NCI-H187 (cell line): ENCODE results near the gene NCS1.

Experiments
- DNase-seq, 2 experiments: peaks; one replicate each; lab custom pipeline; 2025; lab: John Stamatoyannopoulos, UW

Gene NCS1

GRCh38 chr9:130176760-130177159 is 4.6 kb downstream of the NCS1 start:
- DNase-seq, result no peak

- DNase-seq, result no peak
Observed at GRCh38 chr9:130177898-130178805, 5.9 kb downstream of the NCS1 start.

GRCh38 chr9:130179331-130179907 is 7.2 kb downstream of the NCS1 start:
- no peak for DNase-seq

GRCh38 chr9:130180516-130180915 is 8.3 kb downstream of the NCS1 start:
- DNase-seq, result no peak

- DNase-seq, result no peak
Observed at GRCh38 chr9:130181678-130182380, 9.6 kb downstream of the NCS1 start.

GRCh38 chr9:130182381-130182909 is 10.2 kb downstream of the NCS1 start:
- DNase-seq, result no peak

GRCh38 chr9:130183133-130183762 is 11.0 kb downstream of the NCS1 start:
- no peak for DNase-seq

GRCh38 chr9:130185017-130185416 is 12.8 kb downstream of the NCS1 start:
- no peak for DNase-seq

- no peak for DNase-seq
Observed at GRCh38 chr9:130185490-130186031, 13.4 kb downstream of the NCS1 start.

- no peak for DNase-seq
Observed at GRCh38 chr9:130186051-130186450, 13.8 kb downstream of the NCS1 start.

GRCh38 chr9:130186839-130187522 is 14.8 kb downstream of the NCS1 start:
- no peak for DNase-seq

- no peak for DNase-seq
Observed at GRCh38 chr9:130187523-130187846, 15.3 kb downstream of the NCS1 start.

- no peak for DNase-seq
Observed at GRCh38 chr9:130188860-130189481, 16.8 kb downstream of the NCS1 start.

GRCh38 chr9:130189840-130190239 is 17.6 kb downstream of the NCS1 start:
- no peak for DNase-seq

GRCh38 chr9:130191068-130191748 is 19.0 kb downstream of the NCS1 start:
- DNase-seq, result no peak

- DNase-seq, result no peak
Observed at GRCh38 chr9:130191749-130192120, 19.5 kb downstream of the NCS1 start.

GRCh38 chr9:130192382-130192999 is 20.3 kb downstream of the NCS1 start:
- DNase-seq, result no peak

- no peak for DNase-seq
Observed at GRCh38 chr9:130193103-130193502, 20.9 kb downstream of the NCS1 start.

GRCh38 chr9:130193531-130194377 is 21.6 kb downstream of the NCS1 start:
- DNase-seq, result no peak
